ENCODE measurements around the gene MCL1. TPM values are rescaled to one million over a fixed set of nuclear protein-coding genes. Genes with fewer than 3 reads are reported as not detected.
A peak's percentile ranks its signal among the peaks of the same experiment; 100 is the strongest.

Gene MCL1
- total and polyA plus RNA-seq, 2 of the 13 experiments (the other 11 are each of a cell fraction or from before 2014, with no cell fraction given): 69.5 to 125 TPM

DNA sequence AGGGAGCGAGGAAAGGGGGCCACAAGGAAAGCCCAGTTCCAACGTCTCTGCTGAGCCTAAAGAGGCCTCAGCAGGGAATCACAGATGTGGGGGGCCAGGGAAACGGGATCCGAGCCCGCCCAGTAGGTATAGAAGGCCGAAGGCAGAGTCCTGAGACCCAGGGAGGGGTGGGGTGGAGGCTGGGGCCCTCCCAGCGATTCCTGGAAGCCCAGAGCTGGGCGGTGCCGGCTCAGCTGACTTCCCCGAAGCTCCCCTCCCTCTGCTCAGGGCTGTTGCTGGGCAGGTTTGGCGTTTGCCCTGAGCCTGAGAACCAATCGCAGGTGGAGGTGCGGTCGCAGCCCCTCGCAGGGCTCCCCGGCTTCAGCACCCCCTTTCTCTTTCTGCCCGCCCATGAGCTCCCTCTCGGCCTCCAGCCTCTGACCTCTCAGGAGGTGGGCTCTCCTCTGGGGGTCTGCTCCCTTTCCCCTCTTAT lies 17.4 kb downstream of the MCL1 start (continued):
- TF ChIP-seq, protein P1, sequence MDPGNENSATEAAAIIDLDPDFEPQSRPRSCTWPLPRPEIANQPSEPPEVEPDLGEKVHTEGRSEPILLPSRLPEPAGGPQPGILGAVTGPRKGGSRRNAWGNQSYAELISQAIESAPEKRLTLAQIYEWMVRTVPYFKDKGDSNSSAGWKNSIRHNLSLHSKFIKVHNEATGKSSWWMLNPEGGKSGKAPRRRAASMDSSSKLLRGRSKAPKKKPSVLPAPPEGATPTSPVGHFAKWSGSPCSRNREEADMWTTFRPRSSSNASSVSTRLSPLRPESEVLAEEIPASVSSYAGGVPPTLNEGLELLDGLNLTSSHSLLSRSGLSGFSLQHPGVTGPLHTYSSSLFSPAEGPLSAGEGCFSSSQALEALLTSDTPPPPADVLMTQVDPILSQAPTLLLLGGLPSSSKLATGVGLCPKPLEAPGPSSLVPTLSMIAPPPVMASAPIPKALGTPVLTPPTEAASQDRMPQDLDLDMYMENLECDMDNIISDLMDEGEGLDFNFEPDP (CRISPR knock-in tag; conservative IDR thresholded peaks at IDR 0.05): no peak
- TF ChIP-seq, protein P2, sequence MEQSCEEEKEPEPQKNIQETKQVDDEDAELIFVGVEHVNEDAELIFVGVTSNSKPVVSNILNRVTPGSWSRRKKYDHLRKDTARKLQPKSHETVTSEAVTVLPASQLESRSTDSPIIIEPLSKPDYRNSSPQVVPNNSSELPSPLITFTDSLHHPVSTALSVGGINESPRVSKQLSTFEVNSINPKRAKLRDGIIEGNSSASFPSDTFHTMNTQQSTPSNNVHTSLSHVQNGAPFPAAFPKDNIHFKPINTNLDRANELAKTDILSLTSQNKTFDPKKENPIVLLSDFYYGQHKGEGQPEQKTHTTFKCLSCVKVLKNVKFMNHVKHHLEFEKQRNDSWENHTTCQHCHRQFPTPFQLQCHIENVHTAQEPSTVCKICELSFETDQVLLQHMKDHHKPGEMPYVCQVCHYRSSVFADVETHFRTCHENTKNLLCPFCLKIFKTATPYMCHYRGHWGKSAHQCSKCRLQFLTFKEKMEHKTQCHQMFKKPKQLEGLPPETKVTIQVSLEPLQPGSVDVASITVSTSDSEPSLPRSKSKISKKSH (CRISPR knock-in tag; IDR thresholded peaks at IDR 0.05; ENCODE audit: borderline replicate concordance): no peak
- TF ChIP-seq, protein P3, sequence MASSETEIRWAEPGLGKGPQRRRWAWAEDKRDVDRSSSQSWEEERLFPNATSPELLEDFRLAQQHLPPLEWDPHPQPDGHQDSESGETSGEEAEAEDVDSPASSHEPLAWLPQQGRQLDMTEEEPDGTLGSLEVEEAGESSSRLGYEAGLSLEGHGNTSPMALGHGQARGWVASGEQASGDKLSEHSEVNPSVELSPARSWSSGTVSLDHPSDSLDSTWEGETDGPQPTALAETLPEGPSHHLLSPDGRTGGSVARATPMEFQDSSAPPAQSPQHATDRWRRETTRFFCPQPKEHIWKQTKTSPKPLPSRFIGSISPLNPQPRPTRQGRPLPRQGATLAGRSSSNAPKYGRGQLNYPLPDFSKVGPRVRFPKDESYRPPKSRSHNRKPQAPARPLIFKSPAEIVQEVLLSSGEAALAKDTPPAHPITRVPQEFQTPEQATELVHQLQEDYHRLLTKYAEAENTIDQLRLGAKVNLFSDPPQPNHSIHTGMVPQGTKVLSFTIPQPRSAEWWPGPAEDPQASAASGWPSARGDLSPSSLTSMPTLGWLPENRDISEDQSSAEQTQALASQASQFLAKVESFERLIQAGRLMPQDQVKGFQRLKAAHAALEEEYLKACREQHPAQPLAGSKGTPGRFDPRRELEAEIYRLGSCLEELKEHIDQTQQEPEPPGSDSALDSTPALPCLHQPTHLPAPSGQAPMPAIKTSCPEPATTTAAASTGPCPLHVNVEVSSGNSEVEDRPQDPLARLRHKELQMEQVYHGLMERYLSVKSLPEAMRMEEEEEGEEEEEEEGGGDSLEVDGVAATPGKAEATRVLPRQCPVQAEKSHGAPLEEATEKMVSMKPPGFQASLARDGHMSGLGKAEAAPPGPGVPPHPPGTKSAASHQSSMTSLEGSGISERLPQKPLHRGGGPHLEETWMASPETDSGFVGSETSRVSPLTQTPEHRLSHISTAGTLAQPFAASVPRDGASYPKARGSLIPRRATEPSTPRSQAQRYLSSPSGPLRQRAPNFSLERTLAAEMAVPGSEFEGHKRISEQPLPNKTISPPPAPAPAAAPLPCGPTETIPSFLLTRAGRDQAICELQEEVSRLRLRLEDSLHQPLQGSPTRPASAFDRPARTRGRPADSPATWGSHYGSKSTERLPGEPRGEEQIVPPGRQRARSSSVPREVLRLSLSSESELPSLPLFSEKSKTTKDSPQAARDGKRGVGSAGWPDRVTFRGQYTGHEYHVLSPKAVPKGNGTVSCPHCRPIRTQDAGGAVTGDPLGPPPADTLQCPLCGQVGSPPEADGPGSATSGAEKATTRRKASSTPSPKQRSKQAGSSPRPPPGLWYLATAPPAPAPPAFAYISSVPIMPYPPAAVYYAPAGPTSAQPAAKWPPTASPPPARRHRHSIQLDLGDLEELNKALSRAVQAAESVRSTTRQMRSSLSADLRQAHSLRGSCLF (CRISPR knock-in tag; IDR thresholded peaks at IDR 0.05; ENCODE audit: borderline replicate concordance): no peak
- TF ChIP-seq, protein P4, sequence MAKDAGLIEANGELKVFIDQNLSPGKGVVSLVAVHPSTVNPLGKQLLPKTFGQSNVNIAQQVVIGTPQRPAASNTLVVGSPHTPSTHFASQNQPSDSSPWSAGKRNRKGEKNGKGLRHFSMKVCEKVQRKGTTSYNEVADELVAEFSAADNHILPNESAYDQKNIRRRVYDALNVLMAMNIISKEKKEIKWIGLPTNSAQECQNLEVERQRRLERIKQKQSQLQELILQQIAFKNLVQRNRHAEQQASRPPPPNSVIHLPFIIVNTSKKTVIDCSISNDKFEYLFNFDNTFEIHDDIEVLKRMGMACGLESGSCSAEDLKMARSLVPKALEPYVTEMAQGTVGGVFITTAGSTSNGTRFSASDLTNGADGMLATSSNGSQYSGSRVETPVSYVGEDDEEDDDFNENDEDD (CRISPR knock-in tag; IDR thresholded peaks at IDR 0.05; ENCODE audit: borderline replicate concordance): no peak
- TF ChIP-seq SMAD3 (CRISPR knock-in tag; IDR thresholded peaks at IDR 0.05) (peak; percentile 63; the same call in 1 of the 2 replicates), HNF4A (CRISPR knock-in tag; IDR thresholded peaks at IDR 0.05) (0 out of 2 replicates have a peak, but pooled peaks have one; percentile 13), ZNF7 (CRISPR knock-in tag; IDR thresholded peaks at IDR 0.05) (no peak), SRY (CRISPR knock-in tag; IDR thresholded peaks at IDR 0.05) (0 out of 2 replicates have a peak, but pooled peaks have one; percentile 62), TBL1XR1 (IDR thresholded peaks at IDR 0.05; ENCODE audit: borderline replicate concordance, low read length, partially characterized antibody) (no peak), MTA3 (CRISPR knock-in tag; IDR thresholded peaks at IDR 0.05) (no peak), ZNF670 (CRISPR knock-in tag; IDR thresholded peaks at IDR 0.05; ENCODE audit: borderline replicate concordance) (no peak), MED8 (CRISPR knock-in tag; IDR thresholded peaks at IDR 0.05; ENCODE audit: insufficient replicate concordance) (no peak), MED13 (CRISPR knock-in tag; IDR thresholded peaks at IDR 0.05) (0 out of 2 replicates have a peak, but pooled peaks have one; percentile 77), ZNF775 (CRISPR knock-in tag; IDR thresholded peaks at IDR 0.05; ENCODE audit: borderline replicate concordance) (no peak), SOX5 (CRISPR knock-in tag; IDR thresholded peaks at IDR 0.05; ENCODE audit: borderline replicate concordance) (peak; percentile 66; the same call in 1 of the 2 replicates)
- TF ChIP-seq, protein P5, sequence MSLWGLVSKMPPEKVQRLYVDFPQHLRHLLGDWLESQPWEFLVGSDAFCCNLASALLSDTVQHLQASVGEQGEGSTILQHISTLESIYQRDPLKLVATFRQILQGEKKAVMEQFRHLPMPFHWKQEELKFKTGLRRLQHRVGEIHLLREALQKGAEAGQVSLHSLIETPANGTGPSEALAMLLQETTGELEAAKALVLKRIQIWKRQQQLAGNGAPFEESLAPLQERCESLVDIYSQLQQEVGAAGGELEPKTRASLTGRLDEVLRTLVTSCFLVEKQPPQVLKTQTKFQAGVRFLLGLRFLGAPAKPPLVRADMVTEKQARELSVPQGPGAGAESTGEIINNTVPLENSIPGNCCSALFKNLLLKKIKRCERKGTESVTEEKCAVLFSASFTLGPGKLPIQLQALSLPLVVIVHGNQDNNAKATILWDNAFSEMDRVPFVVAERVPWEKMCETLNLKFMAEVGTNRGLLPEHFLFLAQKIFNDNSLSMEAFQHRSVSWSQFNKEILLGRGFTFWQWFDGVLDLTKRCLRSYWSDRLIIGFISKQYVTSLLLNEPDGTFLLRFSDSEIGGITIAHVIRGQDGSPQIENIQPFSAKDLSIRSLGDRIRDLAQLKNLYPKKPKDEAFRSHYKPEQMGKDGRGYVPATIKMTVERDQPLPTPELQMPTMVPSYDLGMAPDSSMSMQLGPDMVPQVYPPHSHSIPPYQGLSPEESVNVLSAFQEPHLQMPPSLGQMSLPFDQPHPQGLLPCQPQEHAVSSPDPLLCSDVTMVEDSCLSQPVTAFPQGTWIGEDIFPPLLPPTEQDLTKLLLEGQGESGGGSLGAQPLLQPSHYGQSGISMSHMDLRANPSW (CRISPR knock-in tag; IDR thresholded peaks at IDR 0.05; ENCODE audit: borderline replicate concordance): no peak; the same call in 1 of the 2 replicates
- TF ChIP-seq, protein P6, sequence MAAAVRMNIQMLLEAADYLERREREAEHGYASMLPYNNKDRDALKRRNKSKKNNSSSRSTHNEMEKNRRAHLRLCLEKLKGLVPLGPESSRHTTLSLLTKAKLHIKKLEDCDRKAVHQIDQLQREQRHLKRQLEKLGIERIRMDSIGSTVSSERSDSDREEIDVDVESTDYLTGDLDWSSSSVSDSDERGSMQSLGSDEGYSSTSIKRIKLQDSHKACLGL (CRISPR knock-in tag; IDR thresholded peaks at IDR 0.05): no peak
